G401 (cell line): ENCODE data around the gene CLSTN2. TPM values are rescaled to one million over a fixed set of nuclear protein-coding genes. Genes with fewer than 3 reads are reported as not detected.
A peak's percentile ranks its signal among the peaks of the same experiment; 100 is the strongest.

Experiments
- DNase-seq: peaks from one replicate; pipeline ENCODE4 v3.0.0-alpha.2; 2015; ENCODE audit warnings: low spot score
- in situ Hi-C: cut with HindIII; loops from 2 replicates; pipeline ENCODE4 v1.10.0; 2016; ENCODE audit warnings: low sequenced_read_pairs, mixed read lengths
- total RNA-seq: library from RNA; depleted of rRNA; stranded (reverse); fragments of >200 nt; shearing (Covaris generic); gene quantifications from 2 replicates; pipeline ENCODE4 v1.2.3, GENCODE V29; 2014

Gene CLSTN2
- total RNA-seq, 1 experiment from 2014 or later, result 5.2 TPM

DNA sequence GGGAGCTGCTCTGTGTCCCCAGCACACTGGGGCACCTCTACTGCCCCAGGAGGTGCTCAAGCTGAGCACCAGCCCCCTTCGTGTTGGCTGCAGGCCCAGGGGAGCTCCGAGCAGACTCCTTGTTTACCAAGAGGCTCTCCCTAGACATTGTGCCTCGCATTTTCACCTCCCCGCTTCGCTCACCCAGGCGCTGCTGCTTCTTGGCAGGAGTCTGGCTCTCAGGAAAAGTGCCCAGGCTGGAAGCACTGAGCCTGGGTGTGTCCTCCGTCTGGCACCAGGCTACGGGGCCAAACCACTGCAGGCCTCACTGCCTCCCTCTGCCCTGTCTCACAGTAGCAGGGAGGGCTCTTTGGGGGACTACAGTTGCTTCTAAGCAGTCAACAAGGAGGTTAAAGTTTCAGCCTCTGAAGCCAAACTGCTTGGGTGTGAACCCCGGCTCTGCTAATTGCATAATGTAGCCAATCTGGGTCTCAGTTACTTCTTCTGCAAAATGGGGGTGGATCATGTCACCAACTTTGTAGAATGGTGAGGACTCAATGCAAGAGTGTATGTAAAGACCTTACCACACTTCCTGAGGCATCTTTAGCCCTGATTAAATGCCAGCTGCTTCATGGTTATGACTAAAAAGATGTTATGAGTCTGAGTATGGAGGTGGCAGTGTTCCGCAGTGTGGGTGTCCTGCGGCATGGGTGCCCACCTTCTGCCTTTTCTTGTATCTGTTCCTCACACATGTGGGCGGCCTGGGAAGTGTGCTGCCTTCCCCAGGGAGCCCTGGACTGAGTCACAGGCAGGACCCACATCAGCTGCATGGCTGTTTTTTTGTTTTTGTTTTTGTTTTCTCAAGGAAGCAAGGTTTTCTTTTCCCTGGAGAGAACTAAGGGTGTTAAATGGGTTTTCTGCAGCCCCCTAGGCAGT is 88.9 kb downstream of the CLSTN2 start:
- in situ Hi-C loops, result no loop called here
- DNase-seq, result peak; percentile 86

DNA sequence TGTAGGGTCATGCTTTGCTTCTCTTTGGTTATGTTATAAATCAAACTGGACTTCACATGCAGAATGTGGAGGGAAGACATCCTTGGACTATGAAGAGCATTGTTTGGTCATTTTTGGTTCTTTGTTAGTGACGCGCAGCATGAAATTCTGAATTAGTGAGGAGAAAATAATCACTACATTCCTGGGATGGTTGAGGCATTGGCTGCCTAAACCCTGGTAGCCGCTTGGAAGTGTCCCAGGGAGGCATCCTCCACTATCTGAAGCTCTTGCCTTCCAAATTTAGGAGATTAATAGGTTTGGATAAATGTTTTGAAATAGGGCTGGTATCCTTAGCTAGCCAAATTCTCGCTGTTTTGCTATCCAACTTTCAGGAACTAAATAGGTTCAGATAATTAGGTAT is 96.2 kb downstream of the CLSTN2 start:
- in situ Hi-C loops, result no loop called here
- no peak for DNase-seq

DNA sequence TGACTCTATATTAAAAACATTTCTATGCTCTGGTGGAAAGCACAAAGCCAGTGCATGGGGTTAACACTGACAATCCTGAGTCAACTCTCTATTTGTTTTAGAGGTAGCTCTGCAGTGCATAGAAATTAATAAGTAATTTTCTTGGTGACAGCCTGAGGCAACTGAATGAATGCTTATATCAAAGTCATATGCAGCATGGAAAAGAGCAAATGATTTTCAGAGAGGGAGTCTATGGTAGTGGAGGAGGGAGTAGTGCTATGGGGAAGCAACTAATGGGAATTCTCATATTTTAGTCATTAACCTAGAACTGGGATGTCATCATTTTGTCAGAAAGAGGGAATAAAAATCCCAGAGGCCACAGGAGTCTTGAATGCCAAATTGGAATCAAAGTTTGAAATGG is 99.1 kb downstream of the CLSTN2 start:
- DNase-seq, result no peak
- in situ Hi-C loops, result no loop called here

DNA sequence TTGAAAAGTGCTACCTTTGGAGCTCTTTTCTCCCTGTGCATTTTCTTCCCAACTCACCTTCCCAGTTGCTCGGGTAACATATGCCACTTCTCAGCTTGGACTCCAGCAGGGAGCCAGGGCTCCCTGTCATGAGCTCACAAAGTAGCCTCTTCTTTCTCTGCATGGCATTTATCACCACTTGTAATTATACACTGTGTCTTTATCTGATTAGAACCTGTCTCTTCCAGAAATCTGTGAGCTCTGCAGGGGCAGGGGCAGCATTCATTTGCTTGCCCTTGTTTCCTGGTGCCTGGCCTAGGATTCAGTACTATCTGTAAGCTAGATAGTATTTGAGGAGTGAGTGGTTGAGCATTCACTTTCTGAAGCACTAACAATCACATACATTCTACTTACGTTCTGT is 100.9 kb downstream of the CLSTN2 start:
- DNase-seq, result no peak
- in situ Hi-C loops, result no loop called here

DNA sequence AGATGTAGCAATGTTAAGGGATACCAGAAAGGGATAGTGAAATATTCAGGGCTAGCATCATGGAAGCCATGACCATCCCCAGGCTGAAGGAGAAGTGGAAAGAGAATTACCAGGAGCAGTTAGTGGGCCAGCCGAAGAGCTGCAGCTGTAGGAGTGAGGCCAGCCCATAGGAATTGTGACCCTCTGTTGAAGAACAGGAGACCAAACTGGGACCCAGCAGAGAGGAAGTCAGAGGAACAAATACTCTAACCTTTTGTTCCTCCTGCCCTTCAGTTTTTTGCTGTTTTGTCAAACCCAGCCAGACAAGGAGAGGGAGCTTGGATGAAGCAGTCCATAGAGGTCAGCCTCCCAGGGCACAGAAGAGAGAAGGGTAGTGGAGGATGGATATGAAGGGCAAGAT is 115.4 kb downstream of the CLSTN2 start:
- in situ Hi-C loops, result no loop called here
- DNase-seq, result no peak

DNA sequence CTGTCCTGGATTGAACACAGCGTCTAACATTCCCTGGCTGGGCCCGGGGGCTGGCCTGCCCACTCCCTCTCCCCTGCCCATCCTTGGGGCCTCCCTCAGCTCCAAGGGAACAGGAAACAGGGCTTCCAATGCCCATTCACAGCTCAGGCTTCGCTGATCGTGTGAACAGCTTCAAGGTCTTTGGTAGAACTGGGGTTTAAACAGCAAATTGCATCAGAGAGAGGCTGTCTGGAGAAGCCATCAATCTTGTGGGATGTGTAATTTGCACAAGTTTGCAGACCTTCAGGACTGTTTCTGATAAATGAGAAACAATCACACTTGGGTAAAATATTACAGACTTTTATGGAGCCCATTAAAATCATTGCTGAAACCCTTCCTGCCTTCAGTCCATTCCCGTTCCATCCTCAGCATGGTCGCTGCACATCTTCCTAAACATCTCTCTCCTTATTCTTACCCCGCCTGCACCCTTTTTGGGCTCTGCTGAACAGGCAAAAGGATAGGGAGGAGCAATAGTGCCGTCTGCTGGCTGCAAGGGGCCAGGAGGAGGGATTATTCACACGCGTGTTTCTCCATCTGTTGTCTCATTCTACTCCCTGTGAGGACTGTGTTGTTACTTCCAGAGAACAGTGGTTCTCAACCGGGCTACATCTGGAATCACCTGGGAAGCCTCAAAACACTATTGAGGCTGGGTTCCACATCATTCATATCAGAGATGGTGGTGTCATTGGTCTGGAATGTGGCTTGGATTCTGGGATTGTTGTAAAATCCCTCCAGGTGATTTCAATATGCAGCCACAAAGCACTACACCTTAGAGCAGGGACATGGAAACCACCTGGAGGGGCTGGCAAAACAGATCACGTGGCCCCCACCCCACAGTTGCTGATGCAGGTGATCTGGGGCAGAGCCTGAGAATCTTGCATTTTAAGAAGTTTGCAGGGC is 116.3 kb downstream of the CLSTN2 start:
- peak; percentile 37 for DNase-seq
- in situ Hi-C loops, result no loop called here

DNA sequence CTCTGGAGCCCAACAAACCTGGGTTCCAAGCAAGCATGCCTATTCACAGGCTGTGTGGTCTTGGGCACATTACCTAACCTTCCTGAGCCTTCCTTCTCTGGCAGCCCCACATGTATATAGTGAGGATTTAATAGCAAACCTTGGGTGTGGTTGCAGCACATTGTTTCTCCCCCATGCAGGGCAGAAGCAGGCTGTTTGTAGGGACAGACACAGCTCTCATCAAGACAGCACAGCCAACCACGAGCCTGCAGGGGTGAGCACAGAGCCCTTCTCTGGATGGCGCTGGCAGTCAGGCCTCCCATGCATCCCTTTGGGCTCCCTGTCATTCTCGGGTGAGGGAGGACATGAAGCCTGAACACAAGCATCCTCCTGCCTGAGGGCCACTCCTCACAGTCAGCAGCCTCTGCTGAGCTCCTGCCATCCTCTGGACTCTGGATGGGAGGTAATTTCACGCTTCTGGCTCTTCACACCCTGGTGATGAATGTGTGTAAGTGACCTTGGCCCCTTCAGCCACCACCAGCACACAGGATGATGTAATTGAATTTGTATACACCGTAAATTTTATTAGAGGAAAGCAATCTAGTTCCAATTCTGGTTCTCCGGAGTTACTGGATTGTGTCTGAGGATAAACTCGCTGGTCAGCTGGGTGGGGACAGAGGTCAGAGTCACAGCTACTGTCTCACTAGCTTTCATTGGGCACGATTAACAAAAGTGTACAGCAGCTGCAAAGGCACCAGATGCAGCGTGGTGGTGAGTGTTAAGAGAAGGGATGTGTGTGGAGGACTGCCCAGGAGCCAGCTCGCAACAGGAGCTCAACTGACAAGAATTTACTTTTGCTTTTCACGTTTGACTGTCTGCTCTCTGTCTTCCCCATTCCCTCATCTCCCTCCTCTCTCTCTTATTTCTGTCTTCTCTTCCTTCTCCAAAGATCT is 118.1 kb downstream of the CLSTN2 start:
- in situ Hi-C loops, result no loop called here
- DNase-seq, result no peak

DNA sequence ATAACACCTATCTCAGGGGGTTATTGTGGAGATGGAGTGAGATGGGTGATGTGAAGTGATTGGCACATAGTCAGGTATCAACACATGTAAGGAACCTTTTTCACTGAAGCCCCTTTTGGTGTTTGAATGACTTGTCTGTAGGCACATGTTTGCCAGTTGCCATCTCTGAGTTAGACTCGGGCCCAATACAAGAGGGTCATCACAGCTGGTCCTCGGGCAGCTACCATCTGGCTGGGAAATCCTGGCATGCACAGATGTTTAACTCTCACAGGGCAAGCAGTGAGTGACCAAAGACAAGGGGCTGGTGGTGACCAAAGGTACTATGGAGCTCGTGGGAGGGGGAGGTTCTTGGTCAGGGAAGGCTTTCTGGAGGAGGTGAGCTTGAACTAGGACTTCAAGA is 118.8 kb downstream of the CLSTN2 start:
- DNase-seq, result no peak
- in situ Hi-C loops, result no loop called here

DNA sequence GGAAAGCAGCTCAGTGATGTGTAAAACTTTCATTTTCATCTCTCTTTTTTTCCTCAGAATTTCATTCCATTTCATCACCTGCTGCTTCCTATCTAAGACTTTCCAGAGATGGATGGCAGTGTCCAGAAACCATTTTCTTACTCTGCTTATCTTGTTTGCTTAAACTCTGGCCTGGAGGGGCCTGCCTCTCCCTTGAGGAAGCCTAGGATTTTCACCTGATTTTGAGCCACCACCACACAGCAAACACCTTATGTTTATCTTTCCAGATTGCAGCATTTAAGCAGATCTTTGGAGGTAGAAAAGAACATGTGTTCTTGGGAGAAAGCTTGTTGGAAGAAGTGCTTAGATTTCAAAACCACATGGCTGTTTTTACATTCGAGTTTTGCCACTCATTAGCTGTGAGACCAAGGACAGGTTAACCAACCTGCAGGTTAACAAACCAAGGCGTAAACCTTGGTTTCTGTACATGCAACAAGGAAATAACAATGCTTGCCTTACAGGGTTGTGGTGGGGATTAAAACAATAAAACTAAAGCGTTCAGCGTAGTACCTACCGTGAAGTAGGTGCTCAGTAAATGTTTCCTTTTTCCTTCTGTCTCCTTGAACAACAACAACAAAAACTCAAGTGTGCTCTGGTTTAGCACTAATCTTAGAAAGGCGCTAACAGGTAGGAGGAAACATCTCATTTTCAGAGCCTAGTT is 120.3 kb downstream of the CLSTN2 start:
- DNase-seq, result no peak
- in situ Hi-C loops, result no loop called here

DNA sequence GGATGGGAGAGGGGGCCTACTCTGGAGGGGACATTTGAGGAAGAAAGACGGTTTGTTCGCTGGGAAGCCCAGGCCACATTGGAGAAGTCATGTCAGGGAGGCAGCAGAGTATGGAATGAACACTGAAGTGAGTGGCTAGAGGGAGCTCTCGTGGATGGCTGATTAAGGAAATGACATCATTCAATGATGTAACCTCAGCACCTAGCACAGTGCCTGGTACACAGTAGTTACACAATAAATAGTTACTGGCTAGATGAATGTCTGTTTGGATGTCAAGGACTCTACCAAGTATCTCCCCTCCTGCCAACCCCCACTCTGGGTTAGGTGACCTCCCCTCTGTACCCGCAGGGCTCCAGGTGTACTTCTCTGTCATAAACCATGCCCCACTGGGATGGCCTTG is 121.1 kb downstream of the CLSTN2 start:
- DNase-seq, result no peak
- in situ Hi-C loops, result no loop called here

DNA sequence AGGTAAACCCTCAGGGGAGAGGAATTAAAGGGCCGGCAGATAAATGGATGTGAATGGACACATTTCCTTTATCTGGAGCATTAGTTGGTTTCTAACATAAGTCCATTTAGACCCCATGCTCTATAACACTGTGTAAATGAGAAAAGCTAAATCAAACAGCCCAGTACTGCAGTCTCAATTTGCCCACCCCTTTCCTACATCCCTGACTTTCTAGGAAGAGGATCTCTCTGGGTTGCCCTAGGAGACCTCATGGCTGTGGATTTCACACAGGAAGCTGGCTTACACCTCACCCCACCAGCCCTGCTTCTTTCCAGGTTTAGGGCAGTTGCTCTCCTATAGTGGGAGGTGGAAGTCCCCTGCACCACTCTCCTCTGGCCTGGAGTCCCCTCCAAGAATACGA is 126.2 kb downstream of the CLSTN2 start:
- no peak for DNase-seq
- in situ Hi-C loops, result no loop called here

DNA sequence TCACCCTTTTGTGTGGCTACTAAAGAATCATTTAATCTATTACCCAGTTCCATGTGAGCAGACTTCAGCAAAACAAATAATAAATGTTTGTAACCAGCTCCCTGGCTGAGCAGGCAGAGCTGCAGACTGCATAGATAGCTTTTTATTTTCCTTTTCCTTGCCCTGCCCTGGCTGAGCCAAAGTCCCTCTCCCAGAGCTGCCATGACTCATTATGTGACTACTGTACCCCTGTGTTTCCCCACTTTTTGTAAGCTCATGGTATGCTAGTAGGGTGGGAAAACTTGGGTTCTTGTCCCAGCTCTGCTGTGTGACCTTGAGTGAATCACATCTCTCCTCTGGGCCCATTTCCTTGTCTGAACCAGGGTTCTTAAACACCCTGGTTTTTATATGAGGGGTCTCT is 127.5 kb downstream of the CLSTN2 start:
- in situ Hi-C loops, result no loop called here

DNA sequence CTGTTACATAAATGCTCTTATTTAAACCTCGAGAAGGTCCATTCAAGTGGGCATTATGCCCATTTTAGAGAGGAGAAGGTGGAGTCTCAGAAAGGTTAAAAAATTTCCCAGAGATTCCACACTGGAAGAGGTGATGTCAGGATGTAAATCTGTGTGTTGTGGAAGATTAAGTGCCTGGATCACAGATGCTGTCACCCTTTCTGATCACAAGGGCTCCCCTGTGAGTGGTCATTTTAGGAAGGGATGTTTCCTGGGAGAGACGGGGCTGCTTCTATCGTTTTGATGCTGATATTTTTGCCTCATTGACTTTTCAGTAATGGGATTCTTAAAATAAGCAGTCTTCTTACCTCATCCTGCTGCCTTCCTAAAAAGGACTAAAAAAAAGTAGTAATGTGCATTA is 132.5 kb downstream of the CLSTN2 start:
- DNase-seq, result no peak
- in situ Hi-C loops, result no loop called here

More for the DNA sequence above, 127.5 kb downstream of the CLSTN2 start:
- DNase-seq, result no peak

DNA sequence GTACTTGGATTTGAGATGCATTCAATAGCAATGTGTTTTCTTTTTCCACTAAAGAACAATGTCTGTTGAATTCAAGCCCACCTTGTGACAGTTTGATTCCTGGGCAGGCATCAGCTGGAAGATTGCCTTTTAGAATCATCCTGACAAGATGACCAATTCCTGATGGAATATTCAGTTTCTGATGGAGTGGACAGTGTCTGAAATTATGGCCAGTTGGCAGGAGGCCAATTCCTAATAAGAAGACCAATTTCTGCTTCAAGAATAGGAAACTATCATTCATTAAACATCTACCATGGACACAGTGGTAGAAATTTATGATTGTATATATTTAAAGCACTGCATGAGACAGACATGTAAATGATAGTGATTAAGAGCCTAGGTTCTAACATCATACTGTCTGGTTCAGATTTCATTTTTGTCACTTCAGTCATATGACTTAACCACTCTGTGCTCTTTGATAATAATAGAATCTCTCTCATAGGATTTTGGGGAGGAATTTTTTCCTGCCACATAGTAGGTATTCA is 133.6 kb downstream of the CLSTN2 start:
- in situ Hi-C loops, result no loop called here

DNA sequence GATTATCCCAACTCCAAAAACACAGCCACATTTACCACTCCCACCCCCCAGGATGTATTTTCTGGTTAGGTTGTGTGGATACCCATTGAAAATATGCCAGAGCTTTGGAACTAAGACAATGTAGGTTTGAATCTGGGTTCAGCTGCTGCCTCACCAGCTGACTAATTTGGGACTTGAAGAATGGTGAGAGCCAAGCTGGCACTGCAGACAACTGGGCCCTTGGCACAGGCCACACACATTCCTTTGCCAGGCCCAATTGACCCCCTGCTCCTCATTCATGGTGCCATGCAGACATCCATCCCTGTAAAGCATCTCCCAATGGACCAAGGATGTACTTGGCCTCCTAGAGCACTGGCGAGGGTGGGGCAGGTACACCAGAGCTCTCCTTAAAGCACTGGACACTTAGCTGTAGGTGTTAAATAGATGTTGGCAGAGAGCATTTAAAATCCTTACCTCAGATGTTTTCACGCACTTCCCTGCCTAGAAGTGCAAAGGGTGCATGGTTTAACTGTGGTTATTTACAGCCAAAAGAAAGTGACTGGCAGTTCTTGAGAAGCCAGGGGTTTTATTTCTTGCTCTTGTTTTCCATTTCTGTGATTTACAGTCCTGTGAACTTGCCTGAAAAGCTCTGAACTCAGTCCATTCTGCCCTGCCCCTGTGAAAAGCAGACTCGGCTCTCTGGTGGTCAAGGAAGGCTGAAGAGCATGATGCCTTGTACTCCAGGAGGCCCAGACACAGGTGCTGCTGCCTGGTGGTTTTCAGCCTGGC is 138.5 kb downstream of the CLSTN2 start:
- in situ Hi-C loops, result no loop called here

More for the DNA sequence above, 133.6 kb downstream of the CLSTN2 start:
- no peak for DNase-seq

DNA sequence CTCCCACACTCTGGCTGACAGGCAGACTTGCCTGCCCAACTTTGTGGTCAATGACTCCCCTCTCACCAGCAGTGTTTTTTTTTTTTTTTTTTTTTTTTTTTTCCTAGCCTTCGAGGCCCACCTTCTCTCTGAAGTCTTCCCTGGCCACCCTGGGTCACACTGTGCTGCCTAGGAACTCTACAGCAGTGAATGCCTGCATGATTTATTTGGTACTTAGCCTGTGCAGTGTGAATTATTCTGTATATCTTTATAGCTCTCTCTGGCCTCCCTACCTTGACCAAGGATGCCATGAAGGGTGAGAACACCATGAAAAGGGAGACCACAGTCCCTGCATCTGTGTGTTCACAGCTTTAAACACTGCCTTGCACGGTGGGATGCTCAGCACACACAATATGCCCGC is 141.6 kb downstream of the CLSTN2 start:
- in situ Hi-C loops, result no loop called here
- no peak for DNase-seq

More for the DNA sequence above, 138.5 kb downstream of the CLSTN2 start:
- DNase-seq, result no peak

DNA sequence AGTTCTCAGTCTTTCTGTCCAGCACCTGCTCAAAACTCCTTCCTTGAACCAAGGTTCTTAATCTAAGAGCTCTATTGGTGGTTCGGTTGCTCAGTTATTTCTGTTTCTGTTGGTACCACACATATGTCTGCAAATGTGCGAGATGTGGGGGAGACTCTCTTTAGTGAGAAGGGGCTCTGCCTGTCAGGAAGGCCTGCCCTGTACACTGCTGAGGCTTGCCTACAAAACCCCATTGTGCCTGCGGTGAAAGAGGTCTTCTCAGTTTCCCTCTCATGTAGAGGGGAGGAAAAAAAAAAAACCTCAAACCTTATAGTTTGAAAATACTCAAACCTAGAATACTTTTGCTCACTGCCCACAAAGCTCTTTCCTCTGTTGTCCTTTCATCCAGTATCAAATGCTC is 142.4 kb downstream of the CLSTN2 start:
- no peak for DNase-seq
- in situ Hi-C loops, result no loop called here

DNA sequence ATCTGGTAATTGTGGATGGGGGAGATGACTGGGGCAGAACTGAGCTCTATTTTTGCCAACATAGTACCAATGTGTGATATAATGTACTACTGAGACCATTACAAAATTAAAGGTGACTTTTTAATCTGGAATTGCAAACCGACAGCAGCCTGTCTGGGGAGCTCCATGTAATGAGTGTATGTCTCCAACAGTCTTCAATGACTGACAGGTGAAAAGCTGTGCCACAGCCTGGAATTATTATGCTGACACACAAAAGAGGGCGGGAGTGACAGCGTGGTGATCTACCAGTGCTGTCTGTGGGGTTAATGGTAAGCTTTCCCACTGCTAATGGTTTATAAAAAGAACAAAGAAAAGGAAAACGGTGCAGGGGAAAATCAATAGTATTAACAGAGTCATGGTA is 143.4 kb downstream of the CLSTN2 start:
- in situ Hi-C loops, result no loop called here
- DNase-seq, result no peak
